Measurements from ENCODE around the gene SLC9A9.
A peak's percentile ranks its signal among the peaks of the same experiment; 100 is the strongest.

The SLC9A9 gene

GRCh38 chr3:143840636-143841035, 7.6 kb downstream of the SLC9A9 start:
- DNase-seq, result no peak

- no peak for DNase-seq
Observed at GRCh38 chr3:143839980-143840379, 8.3 kb downstream of the SLC9A9 start.

- no peak for DNase-seq
Observed at GRCh38 chr3:143837076-143837475, 11.2 kb downstream of the SLC9A9 start.

- no peak for DNase-seq
Observed at GRCh38 chr3:143835312-143835711, 13.0 kb downstream of the SLC9A9 start.

GRCh38 chr3:143832433-143832832, 15.8 kb downstream of the SLC9A9 start:
- DNase-seq, result no peak

GRCh38 chr3:143831994-143832393, 16.3 kb downstream of the SLC9A9 start:
- DNase-seq, result no peak

- DNase-seq, result no peak
Observed at GRCh38 chr3:143831208-143831607, 17.1 kb downstream of the SLC9A9 start.

- DNase-seq, result no peak
Observed at GRCh38 chr3:143830786-143831185, 17.5 kb downstream of the SLC9A9 start.

- no peak for DNase-seq
Observed at GRCh38 chr3:143830063-143830462, 18.2 kb downstream of the SLC9A9 start.

GRCh38 chr3:143827425-143827824, 20.8 kb downstream of the SLC9A9 start:
- DNase-seq, result no peak

GRCh38 chr3:143826296-143826695, 22.0 kb downstream of the SLC9A9 start:
- no peak for DNase-seq

- no peak for DNase-seq
Observed at GRCh38 chr3:143825513-143825912, 22.8 kb downstream of the SLC9A9 start.

- no peak for DNase-seq
Observed at GRCh38 chr3:143824735-143825385, 23.4 kb downstream of the SLC9A9 start.

GRCh38 chr3:143822798-143823197, 25.5 kb downstream of the SLC9A9 start:
- DNase-seq, result no peak

- peak; percentile 28 for DNase-seq
Observed at GRCh38 chr3:143822374-143822773, 25.9 kb downstream of the SLC9A9 start.

GRCh38 chr3:143821862-143822261, 26.4 kb downstream of the SLC9A9 start:
- no peak for DNase-seq

GRCh38 chr3:143820466-143821221, 27.6 kb downstream of the SLC9A9 start:
- DNase-seq, result no peak

GRCh38 chr3:143819890-143820289, 28.4 kb downstream of the SLC9A9 start:
- DNase-seq, result no peak

GRCh38 chr3:143814443-143814889, 33.8 kb downstream of the SLC9A9 start:
- DNase-seq, result no peak

- peak; percentile 21 for DNase-seq
Observed at GRCh38 chr3:143812481-143812880, 35.8 kb downstream of the SLC9A9 start.

- no peak for DNase-seq
Observed at GRCh38 chr3:143811602-143812001, 36.7 kb downstream of the SLC9A9 start.

GRCh38 chr3:143810953-143811265, 37.4 kb downstream of the SLC9A9 start:
- DNase-seq, result no peak

- no peak for DNase-seq
Observed at GRCh38 chr3:143810166-143810952, 37.9 kb downstream of the SLC9A9 start.

- DNase-seq, result peak; percentile 38
Observed at GRCh38 chr3:143809121-143809621, 39.1 kb downstream of the SLC9A9 start.
